Stimulated activated effector memory CD8-positive, alpha-beta T cell treated with anti-CD3 and anti-CD28 coated beads, Interleukin-12 subunit alpha, Interleukin-12 subunit beta, amount 100 ng/mL, for 72 hours (primary cell): Measurements from ENCODE around the gene ZNF410.
A peak's percentile ranks its signal among the peaks of the same experiment; 100 is the strongest.
"Not testable (repeated sequence)": the region's sequence is repeated elsewhere in the genome, so short reads cannot be mapped to it uniquely, and the experiment has no call there.

Experiments
- ATAC-seq: fragments of 150-1000 bp; cut with Tn5 transposase; 2 replicates; pipeline ENCODE4 v1.10.0; 2021
- DNase-seq, 2 donors: peaks; one replicate each; pipeline ENCODE4 v3.0.0; 2021 to 2022; ENCODE audit warnings: low spot score in 2 of 2
- H3K27ac Mint-ChIP-seq: one replicate; pipeline ENCODE4 v1.8.0; 2022; ENCODE audit warnings: mild to moderate bottlenecking, mixed read lengths
- H3K36me3 Mint-ChIP-seq: one replicate; pipeline ENCODE4 v1.8.0; 2022; ENCODE audit warnings: mild to moderate bottlenecking, mixed read lengths
- H3K4me1 Mint-ChIP-seq: one replicate; pipeline ENCODE4 v1.8.0; 2022; ENCODE audit warnings: mixed read lengths
- H3K4me3 Mint-ChIP-seq: one replicate; pipeline ENCODE4 v1.8.0; 2022; ENCODE audit warnings: mild to moderate bottlenecking, mixed read lengths
- H3K9me3 Mint-ChIP-seq: one replicate; pipeline ENCODE4 v1.8.0; 2022; ENCODE audit warnings: mixed read lengths

The ZNF410 gene

GRCh38 chr14:73870525-73871235, 16.0 kb upstream of the ZNF410 start:
- Mint-ChIP-seq H3K4me1 (no peaks in the 10 kb centered on the region), H3K36me3 (no peaks in the 10 kb centered on the region), H3K4me3 (no peak overlapping the region), H3K9me3 (no peaks in the 10 kb centered on the region), H3K27ac (no peak overlapping the region)
- ATAC-seq (no peak), DNase-seq (no peak)

- H3K4me1 Mint-ChIP-seq = no peaks in the 10 kb centered on the region
- no peaks in the 10 kb centered on the region for H3K36me3 Mint-ChIP-seq
- no peaks in the 10 kb centered on the region for H3K9me3 Mint-ChIP-seq
- DNase-seq (no peak), ATAC-seq (no peak)
- no peak overlapping the region for H3K4me3 Mint-ChIP-seq
- H3K27ac Mint-ChIP-seq = no peak overlapping the region
Observed at GRCh38 chr14:73873660-73874059, 13.0 kb upstream of the ZNF410 start.

DNA sequence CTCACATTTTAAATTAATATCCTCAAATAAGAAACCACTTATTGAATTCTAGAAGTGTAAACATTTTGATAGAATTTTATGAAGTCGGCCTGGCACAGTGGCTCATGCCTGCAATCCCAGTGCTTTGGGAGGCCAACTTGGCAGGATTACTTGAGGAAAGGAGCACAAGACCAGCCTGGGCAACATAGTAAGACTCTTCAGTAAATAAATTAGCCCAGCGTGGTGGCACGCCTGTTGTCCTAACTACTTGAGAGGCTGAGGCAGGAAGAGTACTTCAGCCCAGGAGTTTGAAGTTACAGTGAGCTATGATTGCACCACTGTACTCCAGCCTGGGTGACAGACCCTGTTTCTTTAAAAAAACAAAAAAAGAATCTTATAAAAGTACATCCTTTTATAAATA, 8.9 kb upstream of the ZNF410 start:
- Mint-ChIP-seq H3K4me1 (no peaks in the 10 kb centered on the region), H3K9me3 (no peaks in the 10 kb centered on the region), H3K4me3 (no peak overlapping the region), H3K36me3 (no peaks in the 10 kb centered on the region), H3K27ac (no peak overlapping the region)
- ATAC-seq (no peak), DNase-seq (no peak)

DNA sequence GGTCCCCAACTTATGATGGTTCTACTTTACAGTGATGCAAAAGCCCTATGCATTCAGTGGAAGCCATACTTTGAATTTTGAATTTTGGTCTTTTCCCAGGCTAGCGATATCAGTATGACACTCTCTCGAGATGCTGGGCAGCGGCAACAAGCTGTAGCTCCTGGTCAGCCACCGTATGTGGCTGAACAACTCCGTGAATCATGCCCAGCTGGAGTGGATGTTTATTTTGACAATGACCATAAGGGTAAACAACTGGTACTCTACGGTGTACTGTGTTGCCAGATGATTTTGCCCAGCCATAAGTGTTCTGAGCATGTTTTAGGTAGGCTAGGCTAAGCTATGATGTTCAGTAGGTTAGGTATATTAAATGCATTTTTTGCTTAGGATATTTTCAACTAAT, 8.2 kb upstream of the ZNF410 start:
- Mint-ChIP-seq H3K4me1 (no peaks in the 10 kb centered on the region), H3K4me3 (no peak overlapping the region), H3K9me3 (no peaks in the 10 kb centered on the region), H3K27ac (no peak overlapping the region), H3K36me3 (no peaks in the 10 kb centered on the region)
- DNase-seq = no peak
- no peak for ATAC-seq

- DNase-seq (no peak), ATAC-seq (no peak)
- H3K27ac Mint-ChIP-seq = no peak overlapping the region
- H3K4me1 Mint-ChIP-seq = no peaks in the 10 kb centered on the region
- H3K36me3 Mint-ChIP-seq = no peaks in the 10 kb centered on the region
- no peaks in the 10 kb centered on the region for H3K9me3 Mint-ChIP-seq
- no peak overlapping the region for H3K4me3 Mint-ChIP-seq
Observed at GRCh38 chr14:73879027-73879426, 7.6 kb upstream of the ZNF410 start.

GRCh38 chr14:73884438-73885190, 2.0 kb upstream of the ZNF410 start:
- Mint-ChIP-seq H3K4me3 (peak overlapping the region; percentile 96), H3K27ac (peak overlapping the region; percentile 99), H3K4me1 (peaks cover 45% of the 10 kb centered on the region), H3K9me3 (no peaks in the 10 kb centered on the region), H3K36me3 (peaks cover 23% of the 10 kb centered on the region)
- no peak for ATAC-seq
- no peak for DNase-seq

GRCh38 chr14:73887318-73887616, 608 bp downstream of the ZNF410 start:
- peak overlapping the region; percentile 96 for H3K4me3 Mint-ChIP-seq
- DNase-seq (no peak), ATAC-seq (no peak)
- peaks cover 48% of the 10 kb centered on the region for H3K36me3 Mint-ChIP-seq
- H3K9me3 Mint-ChIP-seq = no peaks in the 10 kb centered on the region
- H3K4me1 Mint-ChIP-seq = peaks cover 48% of the 10 kb centered on the region
- peak overlapping the region; percentile 99 for H3K27ac Mint-ChIP-seq

- no peak for DNase-seq
- Mint-ChIP-seq H3K27ac (peak overlapping the region; percentile 99), H3K4me3 (peak overlapping the region; percentile 96), H3K9me3 (no peaks in the 10 kb centered on the region), H3K36me3 (peaks cover 54% of the 10 kb centered on the region), H3K4me1 (peaks cover 48% of the 10 kb centered on the region)
- no peak for ATAC-seq
Observed at GRCh38 chr14:73887694-73888459, 1.2 kb downstream of the ZNF410 start.

GRCh38 chr14:73888460-73888725, 1.7 kb downstream of the ZNF410 start:
- H3K27ac Mint-ChIP-seq = peak overlapping the region; percentile 99

DNA sequence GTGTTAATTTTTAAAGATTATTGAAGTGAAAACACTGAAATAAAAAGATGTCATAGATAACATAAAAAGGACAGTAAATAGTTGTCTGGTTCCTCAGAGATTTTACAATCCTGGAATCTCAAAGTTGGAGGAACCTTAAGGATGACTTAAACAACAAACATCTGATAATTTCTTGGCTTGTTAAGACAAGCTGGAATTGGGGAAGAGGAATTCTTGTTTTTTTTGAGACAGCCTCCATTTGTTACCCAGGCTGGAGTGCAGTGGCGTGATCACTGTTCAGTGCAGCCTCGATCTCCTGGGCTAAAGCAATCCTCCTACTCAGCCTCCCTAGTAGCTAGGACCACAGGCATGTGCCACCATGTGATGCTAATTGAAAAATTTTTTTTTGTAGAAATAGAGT, 2.3 kb downstream of the ZNF410 start:
- ATAC-seq (no peak), DNase-seq (no peak)
- peaks cover 48% of the 10 kb centered on the region for H3K4me1 Mint-ChIP-seq
- no peaks in the 10 kb centered on the region for H3K9me3 Mint-ChIP-seq
- peak overlapping the region; percentile 99 for H3K27ac Mint-ChIP-seq
- peaks cover 65% of the 10 kb centered on the region for H3K36me3 Mint-ChIP-seq
- peak overlapping the region; percentile 96 for H3K4me3 Mint-ChIP-seq

More at GRCh38 chr14:73888460-73888725, 1.7 kb downstream of the ZNF410 start:
- no peaks in the 10 kb centered on the region for H3K9me3 Mint-ChIP-seq
- ATAC-seq (no peak), DNase-seq (no peak)
- H3K4me1 Mint-ChIP-seq = peaks cover 48% of the 10 kb centered on the region
- peaks cover 59% of the 10 kb centered on the region for H3K36me3 Mint-ChIP-seq
- peak overlapping the region; percentile 96 for H3K4me3 Mint-ChIP-seq

DNA sequence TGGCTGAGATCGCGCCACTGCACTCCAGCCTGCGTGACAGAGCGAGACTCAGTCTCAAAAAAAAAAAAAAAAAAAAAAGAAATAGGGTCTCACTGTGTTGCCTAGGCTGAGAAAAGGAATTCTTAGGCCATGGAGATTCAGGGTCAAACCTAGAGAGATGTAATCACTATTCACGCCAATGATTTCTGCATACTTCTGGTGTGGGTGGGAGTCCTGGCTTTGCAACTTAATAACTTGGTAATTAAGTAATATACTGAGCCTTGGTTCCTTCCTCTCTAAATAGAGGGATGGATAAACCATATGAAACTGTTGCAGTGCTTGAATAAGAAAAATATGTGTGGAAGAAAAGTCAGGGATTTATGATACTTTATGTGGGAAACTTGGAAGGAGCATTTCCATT, 2.7 kb downstream of the ZNF410 start:
- Mint-ChIP-seq H3K4me3 (peak overlapping the region; percentile 96), H3K9me3 (no peaks in the 10 kb centered on the region), H3K27ac (peak overlapping the region; percentile 99), H3K36me3 (peaks cover 69% of the 10 kb centered on the region), H3K4me1 (peaks cover 46% of the 10 kb centered on the region)
- ATAC-seq (no peak), DNase-seq (no peak)

- not testable (repeated sequence) for H3K27ac Mint-ChIP-seq, H3K4me3 Mint-ChIP-seq, DNase-seq, H3K9me3 Mint-ChIP-seq, ATAC-seq
- peaks cover 99% of the 10 kb centered on the region for H3K36me3 Mint-ChIP-seq
- peaks cover 22% of the 10 kb centered on the region for H3K4me1 Mint-ChIP-seq
Observed at GRCh38 chr14:73894180-73894687, 7.6 kb downstream of the ZNF410 start.

DNA sequence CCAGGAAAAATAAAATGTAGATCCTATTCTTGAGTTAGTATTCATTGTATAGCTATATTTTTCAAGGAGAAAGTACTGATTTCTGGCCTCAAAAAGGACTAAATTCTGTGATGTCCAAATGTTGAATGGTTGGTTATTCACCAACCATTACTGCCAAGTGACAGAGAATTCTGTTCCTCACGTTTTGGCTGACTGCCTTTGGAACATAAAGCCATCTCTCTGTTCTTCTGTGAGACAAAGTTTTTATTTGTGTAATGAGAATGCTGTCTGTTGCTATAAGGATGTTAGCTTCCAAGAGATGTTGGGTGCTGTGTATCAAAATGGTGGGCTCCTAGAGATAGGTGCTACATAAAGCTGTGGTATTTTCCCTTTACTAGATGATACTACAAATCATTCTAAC, 9.3 kb downstream of the ZNF410 start:
- DNase-seq = no peak
- H3K9me3 Mint-ChIP-seq = no peaks in the 10 kb centered on the region
- no peak overlapping the region for H3K4me3 Mint-ChIP-seq
- peak overlapping the region; percentile 91 for H3K27ac Mint-ChIP-seq
- peaks cover 15% of the 10 kb centered on the region for H3K4me1 Mint-ChIP-seq
- no peak for ATAC-seq
- peaks cover 100% of the 10 kb centered on the region for H3K36me3 Mint-ChIP-seq

DNA sequence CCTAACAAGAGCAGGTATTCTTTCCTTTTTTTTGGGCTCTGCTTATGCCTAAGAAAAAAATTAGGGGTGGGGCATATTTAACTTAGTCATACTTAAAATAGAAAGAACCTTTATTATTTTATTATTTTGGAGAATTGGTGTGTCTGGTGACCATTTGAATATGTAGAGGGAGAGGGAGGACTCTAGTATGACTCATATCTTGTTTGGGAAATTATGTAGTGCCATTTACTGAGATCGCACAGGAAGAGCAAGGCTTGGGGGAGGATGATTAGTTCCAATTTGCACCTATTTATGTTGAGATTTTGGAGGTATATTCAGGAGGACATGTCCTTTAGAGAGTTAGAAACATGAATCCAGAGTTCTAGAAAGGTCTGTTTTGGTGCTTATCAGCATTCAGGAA, 9.9 kb downstream of the ZNF410 start:
- Mint-ChIP-seq H3K27ac (peak overlapping the region; percentile 91), H3K4me1 (peaks cover 15% of the 10 kb centered on the region), H3K4me3 (no peak overlapping the region), H3K36me3 (peaks cover 100% of the 10 kb centered on the region), H3K9me3 (no peaks in the 10 kb centered on the region)
- ATAC-seq (no peak), DNase-seq (no peak)

DNA sequence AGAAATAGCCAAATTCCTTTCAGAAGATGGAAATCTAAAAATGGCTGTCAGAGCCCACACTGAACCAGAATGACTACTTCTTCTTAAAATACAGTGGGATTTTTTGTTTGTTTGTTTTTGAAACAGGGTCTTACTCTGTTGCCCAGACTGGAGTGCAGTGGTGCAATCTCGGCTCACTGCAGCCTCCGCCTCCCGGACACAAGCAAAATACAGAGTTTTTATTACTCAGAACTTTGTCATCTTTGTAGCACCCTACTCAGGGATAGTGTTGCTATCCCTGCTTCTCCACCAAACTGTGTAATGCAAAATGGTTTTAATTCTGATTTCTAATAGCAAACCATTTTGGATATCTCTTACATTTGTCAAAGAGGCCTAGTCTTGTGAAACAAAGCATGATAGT, 16.4 kb downstream of the ZNF410 start:
- no peaks in the 10 kb centered on the region for H3K9me3 Mint-ChIP-seq
- H3K36me3 Mint-ChIP-seq = peaks cover 100% of the 10 kb centered on the region
- H3K4me3 Mint-ChIP-seq = no peak overlapping the region
- DNase-seq (no peak), ATAC-seq (no peak)
- no peak overlapping the region for H3K27ac Mint-ChIP-seq
- no peaks in the 10 kb centered on the region for H3K4me1 Mint-ChIP-seq

- Mint-ChIP-seq H3K9me3 (peaks cover 2% of the 10 kb centered on the region), H3K4me1 (peaks cover 18% of the 10 kb centered on the region), H3K27ac (peak overlapping the region; percentile 83), H3K4me3 (no peak overlapping the region), H3K36me3 (peaks cover 100% of the 10 kb centered on the region)
- no peak for ATAC-seq
- no peak for DNase-seq
Observed at GRCh38 chr14:73909681-73910080, 23.0 kb downstream of the ZNF410 start.
